WI38 (cell line): ENCODE measurements around the gene CARM1.
"Not testable (repeated sequence)": the region's sequence is repeated elsewhere in the genome, so short reads cannot be mapped to it uniquely, and the experiment has no call there.

Experiments used
- H3K4me3 ChIP-seq: 2 replicates; pipeline ENCODE4 v1.5.1; 2011; ENCODE audit warnings: low read depth, mild to moderate bottlenecking, control low read depth, low read length
- CTCF ChIP-seq: IDR thresholded peaks from 2 replicates; pipeline ENCODE4 v1.5.1; 2012; ENCODE audit warnings: low read depth, mild to moderate bottlenecking, control low read depth, low read length

Gene CARM1

GRCh38 chr19:10862561-10863106 is 8.7 kb upstream of the CARM1 start:
- TF ChIP-seq CTCF: no peak
- no peak overlapping the region for H3K4me3 ChIP-seq

GRCh38 chr19:10863107-10863717 is 8.1 kb upstream of the CARM1 start:
- no peak for TF ChIP-seq CTCF
- no peak overlapping the region for H3K4me3 ChIP-seq

GRCh38 chr19:10864538-10864899 is 6.8 kb upstream of the CARM1 start:
- peak; percentile 90 for TF ChIP-seq CTCF
- H3K4me3 ChIP-seq: no peak overlapping the region

- no peak for TF ChIP-seq CTCF
Observed at GRCh38 chr19:10866495-10866894, 4.9 kb upstream of the CARM1 start.

GRCh38 chr19:10868872-10869547 is 2.3 kb upstream of the CARM1 start:
- no peak overlapping the region for H3K4me3 ChIP-seq
- no peak for TF ChIP-seq CTCF

More at GRCh38 chr19:10866495-10866894, 4.9 kb upstream of the CARM1 start:
- H3K4me3 ChIP-seq: no peak overlapping the region

GRCh38 chr19:10869872-10870311 is 1.5 kb upstream of the CARM1 start:
- not testable (repeated sequence) for H3K4me3 ChIP-seq

GRCh38 chr19:10870501-10870954 is 825 bp upstream of the CARM1 start:
- H3K4me3 ChIP-seq: peak overlapping the region; percentile 37
- TF ChIP-seq CTCF: no peak
